Prostate gland (tissue), 2 donors: Measurements from ENCODE around the gene SRGAP1. TPM values are rescaled to one million over a fixed set of nuclear protein-coding genes. Genes with fewer than 3 reads are reported as not detected.

Experiments
- DNase-seq: peaks from one replicate; pipeline ENCODE4 v3.0.0-alpha.2; 2019; ENCODE audit warnings: low spot score
- H3K27ac ChIP-seq, 2 donors: fragments of 200-600 bp; sonication (generic); 2 replicates each; pipeline ENCODE4 v1.5.1; 2017 to 2019
- H3K27me3 ChIP-seq: fragments of 200-600 bp; sonication (generic); replicated peaks from 2 replicates; pipeline ENCODE4 v1.5.1; 2019; ENCODE audit not compliant: insufficient read depth
- H3K36me3 ChIP-seq, 2 donors: fragments of 200-600 bp; sonication (generic); 1 replicate in 1 of 2; 2 replicates in 1 of 2; pipeline versions ENCODE4 v1.5.1 to v1.8.1; 2017 to 2019
- H3K4me1 ChIP-seq: fragments of 200-600 bp; sonication (generic); replicated peaks from 2 replicates; pipeline ENCODE4 v1.5.1; 2019
- H3K4me3 ChIP-seq, 2 donors: fragments of 200-600 bp; sonication (generic); 2 replicates each; pipeline ENCODE4 v1.5.1; 2017 to 2019
- H3K9me3 ChIP-seq: fragments of 200-600 bp; sonication (generic); 2 replicates; pipeline ENCODE4 v1.5.1; 2017
- POLR2A ChIP-seq: fragments of 450-650 bp; IDR thresholded peaks from one replicate; pipeline ENCODE4 v1.6.1; 2016; ENCODE audit warnings: antibody characterized with exemption, mild to moderate bottlenecking
- POLR2AphosphoS5 ChIP-seq: sonication (generic); formaldehyde crosslinking; IDR thresholded peaks from one replicate; pipeline ENCODE4 v1.6.1; 2017; ENCODE audit warnings: antibody characterized with exemption
- WGBS: methylation state at CpG from one replicate; pipeline ENCODE4 v1.1.5; 2018; 5-methylcytosine and 5-hydroxymethylcytosine counted together
- intact Hi-C: fragments of 100-400 bp; cut with DNase I; formaldehyde crosslinking; loops from one replicate; pipeline ENCODE4 v1.14.2; 2022
- total RNA-seq, 2 donors: library from RNA; depleted of rRNA; stranded (reverse); fragments of >200 nt; gene quantifications; one replicate each; pipeline ENCODE4 v1.1.0, GENCODE V29; 2016
- TF ChIP-seq, protein P1 (sequence below), 4 experiments: fragments of 200-600 bp in 2 of 4; fragments of 450-650 bp in 2 of 4; sonication (generic) in 2 of 4; IDR thresholded peaks; 1 replicate in 3 of 4; 2 replicates in 1 of 4; pipeline ENCODE4 v1.5.1; 2016 to 2019; ENCODE audit warnings: antibody characterized with exemption in 4 of 4, mild to moderate bottlenecking in 2 of 4, moderate library complexity in 2 of 4

Gene SRGAP1
- total RNA-seq, 2 donors from 2014 or later = 4.6 to 16.1 TPM

DNA sequence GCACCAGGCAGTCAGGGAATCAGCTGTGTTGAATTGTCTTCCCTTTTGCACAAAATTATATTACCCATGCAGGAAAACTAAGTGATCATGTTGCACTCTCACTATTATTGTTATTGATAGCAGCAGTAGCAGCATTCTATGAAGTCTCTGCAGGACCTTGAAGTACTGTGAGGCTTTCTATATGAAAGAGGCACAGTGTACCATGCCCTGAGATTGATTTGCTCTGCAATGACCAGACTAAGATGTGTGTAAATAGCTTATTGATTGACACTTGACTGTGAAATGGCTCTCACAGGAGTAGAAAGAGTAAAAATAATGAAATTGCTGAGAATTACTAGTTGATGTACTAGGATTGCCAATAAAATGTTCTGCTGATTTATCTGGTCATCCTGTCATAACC is 277.7 kb downstream of the SRGAP1 start:
- no peak for DNase-seq
- Histone ChIP-seq H3K27me3 (no peaks in the 10 kb centered on the region), H3K9me3 (no peaks in the 10 kb centered on the region), H3K4me3 (no peak overlapping the region), H3K4me1 (no peaks in the 10 kb centered on the region), H3K27ac (no peak overlapping the region), H3K36me3 (no peaks in the 10 kb centered on the region)
- TF ChIP-seq, protein P1, sequence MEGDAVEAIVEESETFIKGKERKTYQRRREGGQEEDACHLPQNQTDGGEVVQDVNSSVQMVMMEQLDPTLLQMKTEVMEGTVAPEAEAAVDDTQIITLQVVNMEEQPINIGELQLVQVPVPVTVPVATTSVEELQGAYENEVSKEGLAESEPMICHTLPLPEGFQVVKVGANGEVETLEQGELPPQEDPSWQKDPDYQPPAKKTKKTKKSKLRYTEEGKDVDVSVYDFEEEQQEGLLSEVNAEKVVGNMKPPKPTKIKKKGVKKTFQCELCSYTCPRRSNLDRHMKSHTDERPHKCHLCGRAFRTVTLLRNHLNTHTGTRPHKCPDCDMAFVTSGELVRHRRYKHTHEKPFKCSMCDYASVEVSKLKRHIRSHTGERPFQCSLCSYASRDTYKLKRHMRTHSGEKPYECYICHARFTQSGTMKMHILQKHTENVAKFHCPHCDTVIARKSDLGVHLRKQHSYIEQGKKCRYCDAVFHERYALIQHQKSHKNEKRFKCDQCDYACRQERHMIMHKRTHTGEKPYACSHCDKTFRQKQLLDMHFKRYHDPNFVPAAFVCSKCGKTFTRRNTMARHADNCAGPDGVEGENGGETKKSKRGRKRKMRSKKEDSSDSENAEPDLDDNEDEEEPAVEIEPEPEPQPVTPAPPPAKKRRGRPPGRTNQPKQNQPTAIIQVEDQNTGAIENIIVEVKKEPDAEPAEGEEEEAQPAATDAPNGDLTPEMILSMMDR (IDR thresholded peaks at IDR 0.05) = no peak
- TF ChIP-seq POLR2A = no peak
- TF ChIP-seq POLR2AphosphoS5 = no peak
- intact Hi-C loops = no loop called here

DNA sequence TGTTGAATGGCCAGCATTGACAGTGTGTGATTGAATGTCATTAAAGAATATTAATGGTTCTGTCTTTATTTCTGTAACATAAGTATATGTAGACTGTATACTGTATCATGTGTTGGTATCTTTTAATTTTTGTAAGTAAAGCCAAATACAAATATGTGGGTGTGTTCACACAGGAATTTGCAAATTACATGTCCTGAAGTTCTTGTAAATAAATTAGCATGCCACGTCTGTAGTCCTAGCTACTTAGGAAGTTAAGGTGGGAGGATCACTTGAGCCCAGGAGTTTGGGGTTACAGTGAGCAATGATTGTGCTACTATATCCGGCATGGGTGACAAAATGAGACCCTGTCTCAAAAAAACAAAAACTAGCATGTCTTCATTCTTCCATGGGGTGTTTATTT is 278.5 kb downstream of the SRGAP1 start:
- Histone ChIP-seq H3K9me3 (no peaks in the 10 kb centered on the region), H3K27ac (no peak overlapping the region), H3K4me1 (no peaks in the 10 kb centered on the region), H3K36me3 (no peaks in the 10 kb centered on the region), H3K27me3 (no peaks in the 10 kb centered on the region), H3K4me3 (no peak overlapping the region)
- intact Hi-C loops = no loop called here
- 97% methylated on average over 2 of the region's 2 CpGs for WGBS
- TF ChIP-seq, protein P1 (IDR thresholded peaks at IDR 0.05) = no peak
- no peak for TF ChIP-seq POLR2A
- DNase-seq = no peak

DNA sequence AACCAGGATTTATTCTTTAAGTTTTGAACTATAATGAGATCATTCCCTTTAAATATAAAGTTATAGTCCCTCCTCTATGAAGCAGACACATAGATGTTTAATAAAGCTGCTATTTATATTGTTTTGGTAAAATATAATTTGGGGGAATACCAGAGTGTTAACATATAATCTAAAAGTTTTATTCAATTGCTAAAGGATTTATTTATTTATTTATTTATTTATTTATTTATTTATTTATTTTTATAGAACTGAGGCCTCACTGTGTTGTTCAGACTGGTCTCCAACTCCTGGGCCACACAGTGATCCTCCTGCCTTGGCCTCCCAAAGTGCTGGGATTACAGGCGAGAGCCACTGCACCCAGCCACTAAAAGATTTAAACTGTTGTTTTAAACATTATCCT is 278.9 kb downstream of the SRGAP1 start:
- TF ChIP-seq POLR2AphosphoS5 (no peak), POLR2A (no peak)
- TF ChIP-seq, protein P1 (IDR thresholded peaks at IDR 0.05) = no peak
- intact Hi-C loops = no loop called here
- 100% methylated on average over 1 of the region's 1 CpG for WGBS

DNA sequence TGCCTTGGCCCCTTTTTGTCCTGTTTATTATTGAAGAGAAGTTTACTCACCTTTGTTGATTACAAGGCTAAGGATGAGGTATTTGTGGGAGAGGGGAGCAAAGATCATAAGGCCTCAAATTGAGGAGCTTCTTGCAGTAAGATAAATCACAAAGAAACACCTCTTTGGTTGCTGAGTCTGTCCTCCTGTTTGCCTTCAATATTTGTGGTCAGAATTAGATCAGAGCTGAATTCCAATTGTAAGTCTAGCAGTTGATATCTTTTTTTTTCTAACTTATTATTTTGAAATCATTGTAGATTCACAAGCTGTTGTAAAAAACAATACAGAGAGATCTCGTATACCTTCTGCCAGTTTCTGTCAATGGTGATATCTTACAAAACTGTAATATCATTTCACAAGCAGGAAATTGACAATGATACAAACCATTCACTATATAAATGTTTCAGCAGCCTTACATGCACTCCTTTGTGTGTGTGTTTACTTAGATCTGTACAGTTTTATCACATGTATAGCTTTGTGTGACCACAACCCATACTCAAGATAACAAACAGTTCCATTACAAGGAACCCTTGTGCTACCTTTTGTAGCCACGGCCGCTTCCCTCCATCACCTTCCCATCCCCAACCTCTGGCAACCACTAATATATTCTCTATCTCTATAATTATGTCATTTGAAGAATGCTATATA is 280.2 kb downstream of the SRGAP1 start:
- Histone ChIP-seq H3K4me1 (no peaks in the 10 kb centered on the region), H3K9me3 (no peaks in the 10 kb centered on the region), H3K27ac (no peak overlapping the region), H3K4me3 (no peak overlapping the region), H3K36me3 (no peaks in the 10 kb centered on the region), H3K27me3 (no peaks in the 10 kb centered on the region)
- TF ChIP-seq POLR2A (no peak), POLR2AphosphoS5 (no peak)
- TF ChIP-seq, protein P1 (IDR thresholded peaks at IDR 0.05) = no peak
- DNase-seq = no peak
- 79% methylated on average over 3 of the region's 3 CpGs for WGBS
- intact Hi-C loops = no loop called here

More for the DNA sequence above, 278.9 kb downstream of the SRGAP1 start:
- DNase-seq = no peak
- no peaks in the 10 kb centered on the region for H3K36me3 ChIP-seq
- no peaks in the 10 kb centered on the region for H3K9me3 ChIP-seq
- H3K4me1 ChIP-seq = no peaks in the 10 kb centered on the region
- H3K27me3 ChIP-seq = no peaks in the 10 kb centered on the region
- H3K27ac ChIP-seq = no peak overlapping the region
- no peak overlapping the region for H3K4me3 ChIP-seq

DNA sequence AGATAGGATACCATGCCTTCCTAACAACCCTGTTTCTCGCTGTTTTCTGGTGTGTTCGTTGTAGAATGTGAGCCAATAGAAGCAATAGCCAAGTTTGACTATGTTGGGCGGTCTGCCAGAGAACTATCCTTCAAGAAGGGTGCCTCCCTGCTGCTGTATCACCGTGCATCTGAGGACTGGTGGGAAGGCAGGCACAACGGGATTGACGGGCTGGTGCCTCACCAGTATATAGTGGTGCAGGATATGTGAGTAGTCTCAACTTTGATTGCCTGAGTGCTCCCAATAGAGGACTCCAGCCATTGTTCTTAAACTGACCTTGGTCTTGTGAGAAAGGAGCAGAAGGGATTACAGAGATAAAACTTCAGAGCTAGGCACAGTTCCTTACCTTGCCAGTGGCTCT is 281.4 kb downstream of the SRGAP1 start:
- no peak for TF ChIP-seq POLR2AphosphoS5
- no peak for TF ChIP-seq POLR2A
- TF ChIP-seq, protein P1 (IDR thresholded peaks at IDR 0.05) = no peak
- Histone ChIP-seq H3K36me3 (no peaks in the 10 kb centered on the region), H3K27me3 (no peaks in the 10 kb centered on the region), H3K9me3 (no peaks in the 10 kb centered on the region), H3K27ac (no peak overlapping the region), H3K4me3 (no peak overlapping the region), H3K4me1 (no peaks in the 10 kb centered on the region)
- intact Hi-C loops = no loop called here
- WGBS = 72% methylated on average over 6 of the region's 6 CpGs
- DNase-seq = no peak
